Small intestine (tissue), 4 donors: ENCODE data around the gene RAD51D. TPM values are rescaled to one million over a fixed set of nuclear protein-coding genes. Genes with fewer than 3 reads are reported as not detected.

Source experiments
- polyA plus RNA-seq, 4 donors: library from polyadenylated mRNA; stranded (reverse) in 3 of 4; unstranded in 1 of 4; fragments of 200-250 nt in 3 of 4; fragments of 120-200 nt in 1 of 4; gene quantifications; one replicate each; pipeline versions ENCODE4 v1.2.1 to v1.2.3, GENCODE V29; 2013
- donor health status: healthy with polysubstance abuse.
- donor health status: Bipolar disorder and iron deficiency.
- donor health status: healthy.

RAD51D gene
- polyA plus RNA-seq, 4 donors = 0.89 to 12.2 (median 7.4) TPM

Other genes starting within 250 kb of the RAD51D start
- gene CCT6B, start 158.4 kb downstream of the RAD51D start, polyA plus RNA-seq = 1 to 10 TPM in 1 of 4 donors, under 1 TPM in 1, not detected in 2; 0.98 to 2.7 TPM
- 10 to 100 TPM; 10.3 to 18.2 (median 11.8) TPM for gene ZNF830, start 158.3 kb downstream of the RAD51D start, polyA plus RNA-seq
- 10 to 100 TPM in 2 of 4 donors, 1 to 10 TPM in 2; 4.9 to 23.9 (median 9.9) TPM for gene LIG3, start 139.3 kb downstream of the RAD51D start, polyA plus RNA-seq
- 10 to 100 TPM in 3 of 4 donors, 1 to 10 TPM in 1; 10.0 to 36.9 (median 16.9) TPM for gene RFFL, start 56.2 kb downstream of the RAD51D start, polyA plus RNA-seq
- under 1 TPM in 1 of 4 donors, not detected in 3; 0.04 TPM for gene FNDC8, start 1.8 kb upstream of the RAD51D start, polyA plus RNA-seq
- gene NLE1, start 22.4 kb upstream of the RAD51D start, polyA plus RNA-seq = 10 to 100 TPM in 2 of 4 donors, 1 to 10 TPM in 2; 1.8 to 13.9 (median 7.5) TPM
- under 1 TPM in 1 of 4 donors, not detected in 3; 0.62 TPM for gene UNC45B, start 28.0 kb upstream of the RAD51D start, polyA plus RNA-seq
- gene SLC35G3, start 74.5 kb upstream of the RAD51D start, polyA plus RNA-seq = under 1 TPM in 1 of 4 donors, not detected in 3; 0.22 TPM
- gene SLFN5, start 123.2 kb upstream of the RAD51D start, polyA plus RNA-seq = 1 to 10 TPM; 2.4 to 5.8 (median 3.0) TPM